ENCODE measurements around the gene WDR6. TPM values are rescaled to one million over a fixed set of nuclear protein-coding genes. Genes with fewer than 3 reads are reported as not detected.

The WDR6 gene, protein sequence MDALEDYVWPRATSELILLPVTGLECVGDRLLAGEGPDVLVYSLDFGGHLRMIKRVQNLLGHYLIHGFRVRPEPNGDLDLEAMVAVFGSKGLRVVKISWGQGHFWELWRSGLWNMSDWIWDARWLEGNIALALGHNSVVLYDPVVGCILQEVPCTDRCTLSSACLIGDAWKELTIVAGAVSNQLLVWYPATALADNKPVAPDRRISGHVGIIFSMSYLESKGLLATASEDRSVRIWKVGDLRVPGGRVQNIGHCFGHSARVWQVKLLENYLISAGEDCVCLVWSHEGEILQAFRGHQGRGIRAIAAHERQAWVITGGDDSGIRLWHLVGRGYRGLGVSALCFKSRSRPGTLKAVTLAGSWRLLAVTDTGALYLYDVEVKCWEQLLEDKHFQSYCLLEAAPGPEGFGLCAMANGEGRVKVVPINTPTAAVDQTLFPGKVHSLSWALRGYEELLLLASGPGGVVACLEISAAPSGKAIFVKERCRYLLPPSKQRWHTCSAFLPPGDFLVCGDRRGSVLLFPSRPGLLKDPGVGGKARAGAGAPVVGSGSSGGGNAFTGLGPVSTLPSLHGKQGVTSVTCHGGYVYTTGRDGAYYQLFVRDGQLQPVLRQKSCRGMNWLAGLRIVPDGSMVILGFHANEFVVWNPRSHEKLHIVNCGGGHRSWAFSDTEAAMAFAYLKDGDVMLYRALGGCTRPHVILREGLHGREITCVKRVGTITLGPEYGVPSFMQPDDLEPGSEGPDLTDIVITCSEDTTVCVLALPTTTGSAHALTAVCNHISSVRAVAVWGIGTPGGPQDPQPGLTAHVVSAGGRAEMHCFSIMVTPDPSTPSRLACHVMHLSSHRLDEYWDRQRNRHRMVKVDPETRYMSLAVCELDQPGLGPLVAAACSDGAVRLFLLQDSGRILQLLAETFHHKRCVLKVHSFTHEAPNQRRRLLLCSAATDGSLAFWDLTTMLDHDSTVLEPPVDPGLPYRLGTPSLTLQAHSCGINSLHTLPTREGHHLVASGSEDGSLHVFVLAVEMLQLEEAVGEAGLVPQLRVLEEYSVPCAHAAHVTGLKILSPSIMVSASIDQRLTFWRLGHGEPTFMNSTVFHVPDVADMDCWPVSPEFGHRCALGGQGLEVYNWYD
- 31.3 TPM for total RNA-seq (ENCODE audit: insufficient read depth, low replicate concordance)

DNA sequence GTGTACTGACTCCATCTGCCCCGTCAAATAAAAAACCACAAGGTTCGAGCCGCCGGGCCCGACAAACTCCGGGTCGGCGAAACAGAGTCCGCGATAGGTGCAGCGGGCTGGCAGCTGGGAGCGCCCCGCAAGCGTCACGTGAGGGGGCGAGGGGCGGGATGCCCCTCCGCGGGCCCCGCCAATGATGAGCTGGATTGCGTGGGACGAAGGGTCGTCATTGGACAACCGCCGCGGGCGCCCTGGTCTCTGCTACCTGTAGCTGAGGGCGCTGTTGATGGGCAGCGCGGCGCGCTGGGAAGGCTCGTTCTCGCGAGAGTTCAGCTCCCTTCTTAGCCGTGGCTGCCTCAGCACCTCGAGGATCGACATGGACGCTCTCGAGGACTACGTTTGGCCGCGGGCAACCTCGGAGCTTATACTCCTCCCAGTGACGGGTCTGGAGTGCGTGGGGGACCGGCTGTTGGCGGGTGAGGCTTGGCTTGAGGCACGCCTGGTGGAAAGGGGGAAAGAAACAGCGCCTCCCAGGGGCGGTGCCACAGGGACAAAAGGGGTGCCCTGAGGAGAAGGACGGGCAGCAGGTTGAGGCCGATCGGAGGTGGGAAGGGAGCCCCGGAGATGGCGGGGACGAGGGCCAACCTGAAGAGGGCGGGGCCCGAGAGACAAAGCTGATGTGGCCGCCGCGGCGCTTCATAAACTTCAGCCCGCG is at the start of gene WDR6:
Gene WDR6, plus strand, starts transcription at position 324 of the 703 bp plus-strand sequence. Its CDS starts 41 bp downstream, at position 365.
- peak; percentile 99 for DNase-seq (ENCODE audit: low spot score)

DNA sequence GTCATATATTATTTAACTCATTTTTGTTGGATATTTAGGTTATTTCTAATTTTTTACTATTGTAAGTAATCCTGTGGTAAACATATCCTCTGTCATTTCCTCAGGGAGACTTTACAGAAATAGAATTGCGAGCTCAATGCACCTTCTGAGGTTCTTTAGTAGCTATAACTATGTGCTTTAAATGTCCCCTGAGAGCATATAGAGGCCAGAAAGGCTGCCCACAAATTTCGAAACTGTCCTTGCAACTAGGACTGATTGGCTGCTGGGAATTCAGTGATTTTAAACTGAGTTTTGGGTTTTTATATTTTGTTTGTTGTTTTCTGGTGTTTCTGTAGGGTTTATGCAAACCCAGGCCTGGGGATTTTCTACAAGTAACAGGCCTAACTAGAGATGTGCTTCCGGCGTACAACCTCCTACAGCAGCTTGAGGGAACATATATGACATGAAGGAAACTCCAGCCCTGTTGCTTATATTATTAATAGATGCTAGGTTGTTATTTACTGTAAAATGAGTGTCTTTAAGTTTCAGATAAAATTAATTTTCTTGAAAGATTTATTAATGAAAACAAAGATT is 46.3 kb upstream of the WDR6 start:
- no peak for DNase-seq (ENCODE audit: low spot score)

DNA sequence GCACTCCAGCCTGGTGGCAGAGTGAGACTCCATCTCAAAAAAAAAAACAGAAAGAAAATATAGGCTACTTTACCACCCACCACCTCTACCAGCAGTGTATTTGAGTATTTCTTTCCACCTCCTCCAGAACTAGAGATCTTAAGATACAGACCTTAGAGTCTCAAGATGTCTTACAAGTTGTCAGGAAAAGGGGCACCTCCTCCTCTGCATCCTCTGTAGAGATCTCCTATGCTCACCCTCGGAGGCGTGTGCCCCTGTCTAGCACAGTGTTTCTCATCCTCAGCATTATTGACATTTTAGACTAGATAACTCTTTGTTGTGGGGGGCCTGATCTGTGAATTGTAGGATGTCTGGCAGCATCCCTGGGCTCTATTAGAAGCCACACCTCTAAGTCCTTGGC is 44.9 kb upstream of the WDR6 start:
- no peak for DNase-seq (ENCODE audit: low spot score)

DNA sequence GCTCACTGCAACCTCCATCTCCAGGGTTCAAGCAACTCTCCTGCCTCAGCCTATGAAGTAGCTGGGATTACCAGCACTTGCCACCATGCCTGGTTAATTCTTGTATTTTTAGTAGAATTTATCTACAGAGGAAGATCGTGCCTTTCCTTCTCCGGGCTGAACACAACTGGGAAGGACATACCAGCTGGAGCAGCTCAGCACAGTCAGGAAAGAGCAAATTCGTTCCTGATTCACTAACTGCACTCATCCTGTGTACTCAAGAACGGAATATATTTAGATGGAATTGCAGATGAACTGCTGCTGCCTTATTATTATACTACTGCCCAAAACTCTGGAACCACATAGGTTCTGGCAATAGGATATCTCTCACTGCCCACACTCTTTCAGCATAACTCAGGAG is 44.3 kb upstream of the WDR6 start:
- DNase-seq (ENCODE audit: low spot score): no peak

DNA sequence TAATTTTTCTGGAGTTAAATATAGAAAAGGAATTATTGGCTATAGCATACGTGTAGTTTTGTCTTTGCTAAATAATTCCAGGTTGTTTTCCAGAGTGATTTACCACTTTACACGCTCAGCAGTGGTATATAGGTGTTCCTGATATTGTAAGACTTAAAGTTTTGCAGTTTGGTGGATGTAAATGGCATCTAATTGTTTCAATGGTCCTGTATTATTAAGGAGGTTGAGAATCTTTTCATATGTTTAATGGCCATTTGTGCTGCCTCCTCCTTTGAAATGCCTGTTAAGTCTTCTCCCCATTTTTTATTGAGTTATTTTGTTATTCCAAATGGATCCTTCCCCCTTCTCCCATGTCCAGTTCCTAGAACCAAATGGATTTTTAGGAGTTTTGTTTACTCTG is 43.6 kb upstream of the WDR6 start:
- no peak for DNase-seq (ENCODE audit: low spot score)

DNA sequence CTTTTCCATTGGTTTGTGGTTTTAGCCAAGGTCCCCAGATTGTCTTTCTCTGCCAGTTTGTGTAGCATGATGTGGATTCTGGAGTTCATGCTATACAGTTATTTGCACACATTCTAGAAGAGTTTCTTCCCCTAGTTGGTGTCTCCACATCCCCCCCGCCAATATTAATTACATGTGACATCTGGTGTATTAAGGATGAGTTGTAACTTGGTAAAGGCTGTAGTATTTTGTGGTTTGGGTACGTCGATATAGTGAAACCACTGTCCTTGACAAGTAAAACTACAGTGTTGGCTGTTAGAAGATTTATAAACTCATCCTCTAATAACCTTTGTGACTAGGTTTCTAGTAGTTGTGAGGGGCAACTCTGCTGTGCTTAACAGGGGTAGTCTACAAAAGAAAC is 40.8 kb upstream of the WDR6 start:
- no peak for DNase-seq (ENCODE audit: low spot score)

DNA sequence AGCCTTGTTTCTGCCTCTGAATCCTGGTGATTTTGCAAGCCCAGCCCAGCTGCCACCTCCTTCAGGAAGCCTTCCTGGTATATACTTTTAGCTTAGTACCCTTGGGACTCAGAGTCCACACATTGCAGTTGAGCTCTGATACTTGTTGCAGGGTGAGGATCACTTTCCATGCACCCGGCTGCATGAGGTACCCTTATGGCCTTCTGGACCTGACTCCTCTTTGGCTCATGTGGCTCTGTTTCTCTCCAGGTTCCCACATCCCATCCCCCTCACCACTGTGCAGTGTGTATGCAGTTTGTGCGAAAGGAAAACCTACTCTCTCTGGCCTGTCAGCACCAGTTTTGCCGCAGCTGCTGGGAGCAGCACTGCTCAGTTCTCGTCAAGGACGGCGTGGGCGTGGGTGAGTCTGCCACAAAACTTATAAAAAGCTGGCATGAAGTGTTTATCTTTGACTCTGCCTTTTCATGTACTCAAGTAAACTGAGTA is 40.3 kb upstream of the WDR6 start:
- no peak for DNase-seq (ENCODE audit: low spot score)

DNA sequence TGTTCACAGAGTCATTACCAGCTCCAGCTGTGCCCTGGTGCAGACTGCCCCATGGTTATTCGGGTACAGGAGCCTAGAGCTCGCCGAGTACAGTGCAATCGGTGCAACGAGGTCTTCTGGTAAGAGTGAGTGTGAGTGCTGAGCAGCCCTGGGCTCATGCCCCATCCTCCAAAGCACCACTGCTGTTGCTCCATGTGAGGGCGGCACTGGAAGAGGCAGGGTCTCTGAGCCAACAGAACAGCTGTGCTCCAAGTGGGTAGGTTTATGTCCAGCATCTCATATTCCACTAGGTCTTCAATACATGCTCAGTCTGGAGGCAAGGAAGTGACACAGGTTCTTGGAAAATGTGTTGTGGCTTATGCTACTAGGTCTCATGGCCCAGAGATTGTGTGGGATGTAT is 36.6 kb upstream of the WDR6 start:
- no peak for DNase-seq (ENCODE audit: low spot score)

DNA sequence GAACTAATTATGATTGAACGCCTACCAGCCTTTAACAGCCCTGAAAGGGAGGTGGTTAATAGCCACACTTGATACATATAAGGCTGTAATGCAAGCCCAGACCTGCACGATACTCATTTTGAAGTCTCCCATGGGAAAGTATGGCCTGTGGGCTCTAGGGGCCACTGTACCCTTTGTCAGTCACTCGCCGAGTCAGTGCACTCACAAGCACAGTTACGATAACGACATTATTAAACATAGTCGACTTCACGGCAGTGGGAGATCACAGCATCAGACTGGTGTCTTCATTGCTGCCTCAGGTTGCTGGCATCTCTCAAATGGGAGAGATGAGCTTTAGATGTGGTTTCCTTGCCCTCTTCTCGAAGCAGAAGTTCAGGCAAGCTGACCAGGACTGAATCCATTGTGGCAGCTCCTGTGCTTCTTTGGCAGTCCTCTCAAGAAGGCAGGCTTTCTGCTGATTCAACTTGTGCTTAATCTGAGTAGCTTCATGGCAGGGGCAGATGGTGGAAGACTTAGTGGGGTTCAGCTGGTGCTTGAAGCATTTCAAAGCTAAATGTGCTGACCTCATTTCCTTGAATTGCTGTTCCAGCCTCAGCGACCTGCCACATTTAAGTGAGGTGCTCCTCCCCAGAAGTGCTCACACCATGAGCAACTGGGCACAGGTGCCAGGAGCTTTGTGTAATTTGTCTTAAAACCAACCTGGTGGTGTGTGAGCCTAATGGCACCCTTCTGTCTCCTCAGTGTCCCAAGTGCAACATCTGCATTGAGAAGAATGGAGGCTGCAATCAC is 32.9 kb upstream of the WDR6 start:
- DNase-seq (ENCODE audit: low spot score): no peak

DNA sequence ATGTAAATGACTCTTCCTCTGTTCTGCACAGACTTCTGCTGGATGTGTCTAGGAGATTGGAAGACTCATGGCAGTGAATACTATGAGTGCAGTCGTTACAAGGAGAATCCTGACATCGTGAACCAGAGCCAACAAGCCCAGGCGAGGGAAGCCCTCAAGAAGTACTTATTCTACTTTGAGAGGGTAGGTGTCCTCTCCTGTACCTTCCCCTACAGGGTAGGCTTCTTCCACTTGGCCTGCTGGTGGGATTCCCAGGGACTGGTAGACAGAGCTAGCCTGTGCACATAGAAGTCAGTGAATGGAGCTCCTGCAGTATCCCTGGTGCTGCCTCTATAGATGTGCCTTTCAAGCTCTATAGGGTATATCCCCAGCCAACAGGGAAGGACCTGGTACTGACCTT is 27.7 kb upstream of the WDR6 start:
- no peak for DNase-seq (ENCODE audit: low spot score)

DNA sequence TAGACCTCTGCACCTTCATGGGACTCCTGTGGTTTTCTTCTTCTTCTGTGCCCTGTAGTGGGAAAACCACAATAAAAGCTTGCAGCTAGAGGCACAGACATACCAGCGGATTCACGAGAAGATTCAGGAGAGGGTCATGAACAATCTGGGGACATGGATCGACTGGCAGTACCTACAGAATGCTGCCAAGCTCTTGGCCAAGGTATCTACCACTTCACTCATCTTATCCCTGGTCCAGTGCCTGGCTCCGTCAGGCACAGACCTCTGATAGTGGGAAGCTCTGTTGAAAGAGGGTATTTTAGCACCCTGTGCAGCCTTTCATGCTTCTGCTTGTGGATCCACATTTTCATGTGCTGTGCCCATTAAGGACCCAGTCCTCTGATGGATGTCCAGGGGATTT is 26.9 kb upstream of the WDR6 start:
- DNase-seq (ENCODE audit: low spot score): no peak

DNA sequence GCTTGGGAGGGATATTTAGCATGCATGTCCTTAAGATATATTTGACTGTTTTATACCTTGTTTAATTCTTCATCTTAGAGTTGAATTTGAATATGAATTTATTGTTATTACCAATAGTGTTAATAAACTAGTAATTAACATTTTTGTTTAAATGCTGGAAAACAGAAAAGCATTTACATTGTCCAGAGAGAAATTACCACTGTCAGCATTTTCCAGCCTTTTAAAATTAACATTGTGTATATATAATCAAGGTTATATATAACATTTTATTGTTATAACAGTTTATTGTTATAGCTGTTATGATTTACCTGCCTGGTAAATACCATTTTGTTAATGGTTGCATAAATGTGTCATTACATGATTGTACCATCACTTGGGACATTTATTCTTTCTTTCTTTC is 25.2 kb upstream of the WDR6 start:
- no peak for DNase-seq (ENCODE audit: low spot score)

DNA sequence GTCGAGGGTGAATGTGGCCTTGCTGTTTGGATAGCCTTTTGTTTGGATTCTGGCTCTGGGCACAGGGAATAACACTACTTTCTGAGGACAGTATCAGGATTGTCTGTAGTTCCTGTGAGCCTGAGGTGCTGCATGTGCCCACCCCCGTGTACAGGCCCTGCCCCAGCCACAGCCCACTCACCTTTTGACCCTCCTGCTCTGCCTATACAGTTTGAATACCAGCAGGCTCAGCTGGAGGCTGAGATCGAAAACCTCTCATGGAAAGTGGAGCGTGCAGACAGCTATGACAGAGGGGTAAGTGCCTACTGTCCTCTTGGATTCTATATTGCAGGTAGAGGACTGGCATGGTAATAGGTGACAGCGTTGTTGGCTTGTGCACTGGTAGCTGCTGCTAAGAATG is 24.5 kb upstream of the WDR6 start:
- no peak for DNase-seq (ENCODE audit: low spot score)

DNA sequence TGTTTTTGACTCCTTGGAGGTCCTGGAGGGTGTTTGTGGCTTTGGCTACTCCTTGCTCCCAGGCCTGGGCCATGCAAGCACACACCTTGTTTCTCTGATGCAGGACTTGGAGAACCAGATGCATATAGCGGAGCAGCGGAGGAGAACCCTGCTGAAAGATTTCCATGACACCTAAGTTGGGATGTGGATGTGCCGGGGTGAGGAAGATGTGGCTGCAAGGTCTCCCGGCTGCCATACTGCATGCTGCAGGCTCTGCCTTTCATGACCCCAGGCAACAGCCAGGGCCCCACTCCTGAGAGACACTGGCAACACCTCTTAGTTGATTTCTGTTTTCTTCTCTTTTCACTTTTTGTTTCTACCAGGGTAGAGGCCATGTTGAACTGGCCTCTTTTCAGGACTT is 24.1 kb upstream of the WDR6 start:
- DNase-seq (ENCODE audit: low spot score): no peak

DNA sequence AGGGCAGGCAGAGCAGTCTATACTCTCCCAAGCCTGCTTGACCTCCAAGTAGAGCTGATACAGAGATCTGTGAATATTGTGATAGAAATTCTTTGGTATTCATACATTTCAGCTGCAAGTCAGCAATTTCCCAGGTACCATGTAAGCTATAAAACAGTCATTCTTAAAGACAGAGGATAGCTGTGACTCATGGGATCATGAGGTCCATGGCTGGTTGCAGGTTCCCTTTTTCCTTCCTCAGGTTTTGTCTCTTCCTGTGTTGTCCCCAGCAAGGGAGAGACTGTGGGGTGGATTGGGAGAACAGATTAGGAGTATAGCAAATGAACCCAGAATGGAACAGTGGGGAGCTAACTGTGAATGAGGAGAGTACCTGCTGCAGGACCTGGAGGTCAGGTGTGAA is 22.5 kb upstream of the WDR6 start:
- no peak for DNase-seq (ENCODE audit: low spot score)

DNA sequence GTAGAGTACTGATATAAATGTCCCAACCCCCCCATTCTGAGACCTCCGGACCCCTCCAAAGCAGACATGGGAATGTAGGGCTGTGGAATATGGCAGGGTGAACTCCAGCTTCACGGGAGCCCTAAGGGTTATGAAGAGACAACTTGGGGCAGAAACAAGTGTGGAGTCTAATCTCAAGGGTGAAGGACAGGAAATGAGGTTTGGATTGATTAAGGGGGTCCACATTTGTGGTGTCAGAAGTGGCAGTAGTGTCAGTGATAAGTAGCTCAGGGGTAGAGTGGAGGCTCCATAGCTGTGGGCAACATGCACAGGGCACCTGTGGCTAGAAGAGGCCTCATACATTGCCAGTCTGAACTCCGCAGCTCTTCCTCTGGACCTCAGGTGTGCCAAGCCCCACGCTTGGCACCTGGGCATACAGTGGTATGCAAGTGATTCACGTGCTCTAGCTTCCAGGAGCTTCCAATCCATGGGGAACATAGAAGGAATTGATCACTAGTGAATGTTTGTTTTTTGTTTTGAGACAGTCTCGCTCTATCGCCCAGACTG is 21.3 kb upstream of the WDR6 start:
- no peak for DNase-seq (ENCODE audit: low spot score)

DNA sequence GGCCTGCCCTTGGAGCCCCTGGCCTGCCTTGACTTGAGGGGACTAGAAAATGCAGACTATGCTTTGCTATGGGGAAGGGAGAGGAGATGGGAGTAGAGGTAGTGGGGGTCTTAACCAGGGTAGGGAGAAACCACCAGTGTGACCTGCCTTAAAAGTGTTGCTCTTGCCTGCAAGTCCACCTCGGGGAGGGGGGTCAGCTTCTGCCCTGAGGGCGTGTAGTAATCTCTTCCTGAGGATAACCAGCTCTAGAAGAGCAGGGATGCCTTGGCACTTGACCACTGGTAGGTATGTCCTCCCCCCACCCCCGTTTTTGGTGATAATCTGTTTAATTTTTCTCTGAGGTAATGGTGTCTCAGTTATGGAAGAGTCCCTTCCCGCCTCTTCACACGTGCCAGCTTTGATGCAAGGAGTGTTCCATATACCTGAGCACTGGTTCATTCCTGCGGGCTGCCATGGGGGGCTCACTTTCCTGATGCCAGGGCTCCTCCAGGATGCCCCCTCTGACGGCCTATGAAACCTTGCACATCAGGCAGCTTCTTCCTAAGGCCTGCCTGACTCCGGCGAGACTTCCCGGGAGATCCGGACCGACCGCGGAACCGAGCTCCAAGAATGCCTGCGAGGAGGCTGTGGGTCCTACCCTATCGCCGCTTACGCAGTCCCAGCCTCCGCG is 17.9 kb upstream of the WDR6 start:
- peak; percentile 32 for DNase-seq (ENCODE audit: low spot score)

DNA sequence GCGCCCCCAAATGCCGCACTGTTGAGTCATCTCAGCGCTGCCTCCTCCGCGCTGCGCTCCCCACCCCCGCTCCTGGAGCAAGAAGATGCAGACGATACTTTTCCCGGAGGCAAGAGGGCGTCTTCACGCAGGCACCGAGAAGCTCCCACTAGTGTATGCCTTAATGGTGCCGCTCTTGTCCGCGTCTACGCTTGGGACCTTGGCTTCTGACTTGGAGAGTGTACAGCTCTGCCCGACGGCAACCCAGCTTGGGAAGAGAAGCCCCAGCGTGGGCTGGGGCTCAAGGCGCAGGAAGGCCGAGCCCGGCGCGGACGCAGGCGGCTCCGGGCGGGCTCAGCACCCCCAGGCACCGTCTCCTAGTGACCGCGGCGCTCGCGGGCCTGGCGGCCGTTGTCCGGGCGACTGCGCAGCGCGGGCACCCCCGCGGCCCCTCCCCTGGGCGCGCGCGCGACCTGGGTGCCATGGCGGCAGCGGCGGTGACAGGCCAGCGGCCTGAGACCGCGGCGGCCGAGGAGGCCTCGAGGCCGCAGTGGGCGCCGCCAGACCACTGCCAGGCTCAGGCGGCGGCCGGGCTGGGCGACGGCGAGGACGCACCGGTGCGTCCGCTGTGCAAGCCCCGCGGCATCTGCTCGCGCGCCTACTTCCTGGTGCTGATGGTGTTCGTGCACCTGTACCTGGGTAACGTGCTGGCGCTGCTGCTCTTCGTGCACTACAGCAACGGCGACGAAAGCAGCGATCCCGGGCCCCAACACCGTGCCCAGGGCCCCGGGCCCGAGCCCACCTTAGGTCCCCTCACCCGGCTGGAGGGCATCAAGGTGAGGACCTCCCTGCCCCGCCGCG is 17.2 kb upstream of the WDR6 start, which contains the start of gene P4HTM:
Gene P4HTM, plus strand, starts transcription at position 446 of the 840 bp plus-strand sequence. Its CDS starts 16 bp downstream, at position 462.
- DNase-seq (ENCODE audit: low spot score): peak; percentile 97
